Measurements from ENCODE around the gene PLTP. TPM values are rescaled to one million over a fixed set of nuclear protein-coding genes. Genes with fewer than 3 reads are reported as not detected.

The PLTP gene
- total RNA-seq, 1 experiment from 2014 or later: 62.5 TPM

- peaks cover 12% of the 10 kb centered on the region; the same call in 1 of the 2 replicates for H3K4me1 ChIP-seq (ENCODE audit: insufficient read depth, low read length)
Measured at GRCh38 chr20:45850238-45850637, 61.7 kb downstream of the PLTP start.

More at GRCh38 chr20:45850238-45850637, 61.7 kb downstream of the PLTP start:
- H3K9me3 ChIP-seq (ENCODE audit: control insufficient read depth, low read depth, low read length): no peaks in the 10 kb centered on the region
- no peak for TF ChIP-seq CTCF (conservative IDR thresholded peaks at IDR 0.05)
- no peak overlapping the region for H2BK15ac ChIP-seq (ENCODE audit: low read depth, low read length)
- no peak overlapping the region for H3K23ac ChIP-seq (ENCODE audit: insufficient read length, low read depth, low read length)
- no peaks in the 10 kb centered on the region for H3K27me3 ChIP-seq (ENCODE audit: insufficient read depth, low read length)
- H4K8ac ChIP-seq (replicated peaks; ENCODE audit: insufficient read length, low read depth, low read length): no peak overlapping the region
- Mint-ChIP-seq H3K4me3 (no peak overlapping the region), H3K36me3 (ENCODE audit: insufficient read depth in 1 of 3, low read depth in 3 of 3) (peaks cover 8 to 44% (median 32%) of the 10 kb centered on the region in 3 experiments; a peak in 6 of 7 replicates), H3K9me3 (no peaks in the 10 kb centered on the region), H3K27me3 (ENCODE audit: low read depth) (no peaks in the 10 kb centered on the region), H3K4me1 (peaks cover 31 to 34% of the 10 kb centered on the region in 2 experiments), H3K27ac (peak overlapping the region in 1 of 3 experiments; percentile 83; a peak in 2 of 7 replicates)
- no CpG with 5 or more reads among the region's 2 CpGs for WGBS (ENCODE audit: extremely low coverage, insufficient read length, low lambda C conversion rate)
- no peaks in the 10 kb centered on the region for H3K79me2 ChIP-seq (ENCODE audit: insufficient read depth, low read length)
- no peak overlapping the region for H2BK20ac ChIP-seq (ENCODE audit: low read depth, low read length, poor library complexity, severe bottlenecking)
- no peak overlapping the region for H3K4ac ChIP-seq (ENCODE audit: low read depth, low read length)
- H4K91ac ChIP-seq (ENCODE audit: insufficient read length, low read depth, low read length): no peak overlapping the region
- no peak overlapping the region for H3T11ph ChIP-seq (ENCODE audit: low read length)
- H4K20me1 ChIP-seq (ENCODE audit: control insufficient read depth, insufficient read depth, insufficient read length): no peaks in the 10 kb centered on the region
- no peak overlapping the region for H2BK120ac ChIP-seq (ENCODE audit: low read depth, low read length, poor library complexity, severe bottlenecking)
- no peak overlapping the region for H2AK5ac ChIP-seq (ENCODE audit: insufficient read length, low read length)
- H2BK12ac ChIP-seq (ENCODE audit: insufficient read length, low read depth, low read length): no peak overlapping the region
- no peak overlapping the region for H3K9ac ChIP-seq (ENCODE audit: extremely low read depth, insufficient read length, low read length)
- H3K4me2 ChIP-seq (ENCODE audit: insufficient read depth, insufficient read length, low read length): no peak overlapping the region
- H3K79me1 ChIP-seq (ENCODE audit: insufficient read depth, low read depth, low read length, poor library complexity, severe bottlenecking): no peaks in the 10 kb centered on the region
- H3K14ac ChIP-seq (ENCODE audit: insufficient read depth, low read length): no peak overlapping the region
- no peak overlapping the region for H4K5ac ChIP-seq (ENCODE audit: insufficient read length, low read depth, low read length)
- H3K23me2 ChIP-seq (ENCODE audit: insufficient read length, low read depth, low read length, poor library complexity, severe bottlenecking): no peaks in the 10 kb centered on the region
- no peak overlapping the region for H2BK5ac ChIP-seq (ENCODE audit: insufficient read length, low read length)
- no peak for DNase-seq
- no peak overlapping the region for H2AFZ ChIP-seq (ENCODE audit: low read length)
- H3K18ac ChIP-seq (ENCODE audit: insufficient read length, low read depth, low read length): no peak overlapping the region
- H3K56ac ChIP-seq (ENCODE audit: insufficient read length, low read depth, low read length): no peak overlapping the region
- H3K27ac ChIP-seq (ENCODE audit: insufficient read length, low read depth, low read length): no peak overlapping the region
